ENCODE measurements around the gene OGT.

GRCh38 chrX:71556036-71556435, 23.1 kb downstream of the OGT start:
- TF ChIP-seq POLR2AphosphoS5 (IDR thresholded peaks at IDR 0.05; ENCODE audit: borderline replicate concordance, low read depth, low read length) (no peak), EZH2 (IDR thresholded peaks at IDR 0.05) (no peak)

Data from SK-N-MC (cell line).